ENCODE data around the gene FAM20C. TPM values are rescaled to one million over a fixed set of nuclear protein-coding genes. Genes with fewer than 3 reads are reported as not detected.

Gene FAM20C
- total and polyA plus RNA-seq, 2 of the 8 experiments (the other 6 are each of a cell fraction or from before 2014, with no cell fraction given): 9.5 to 34.8 TPM

GRCh38 chr7:247636-248035 lies 55.3 kb downstream of the FAM20C start:
- no peak for DNase-seq (ENCODE audit: low read depth in 1 of 2, low spot score in 2 of 2)
- no peak overlapping the region for H2BK5ac ChIP-seq (ENCODE audit: low read depth, low read length)
- peaks cover 0 to 16% (median 4%) of the 10 kb centered on the region in 4 experiments; a peak in 4 of 8 replicates for H3K36me3 ChIP-seq (ENCODE audit: control insufficient read depth in 2 of 4, insufficient read depth in 4 of 4, low read length in 3 of 4)
- no peak overlapping the region for H2BK12ac ChIP-seq (ENCODE audit: low read depth, low read length)
- 88% methylated on average over 16 of the region's 16 CpGs; no CpG with 5 or more reads in 1 of the 2 experiments for WGBS, 2 experiments (ENCODE audit: extremely low coverage in 1 of 2, insufficient coverage in 1 of 2, insufficient read length in 1 of 2, insufficient replicate concordance in 2 of 2, low coverage in 1 of 2, low lambda C conversion rate in 2 of 2, missing lambda C conversion rate in 1 of 2)
- H3K4ac ChIP-seq (replicated peaks; ENCODE audit: insufficient read length, low read depth, low read length): no peak overlapping the region
- H4K20me1 ChIP-seq (replicated peaks in 1 of 2; ENCODE audit: control insufficient read depth in 1 of 2, insufficient read depth in 2 of 2, low read length in 2 of 2): peaks cover 2 to 3% of the 10 kb centered on the region in 2 experiments
- no peaks in the 10 kb centered on the region for H3K4me1 ChIP-seq (replicated peaks in 1 of 4; ENCODE audit: control insufficient read depth in 3 of 4, insufficient read depth in 4 of 4, low read length in 3 of 4)
- no peaks in the 10 kb centered on the region for H3K23me2 ChIP-seq (ENCODE audit: low read depth, low read length)
- no peak overlapping the region for H4K5ac ChIP-seq (ENCODE audit: insufficient read length, low read depth, low read length)
- no peak overlapping the region for H3K4me2 ChIP-seq (ENCODE audit: insufficient read depth in 1 of 2, low read depth in 2 of 2, low read length in 2 of 2)
- POLR2A ChIA-PET (ENCODE audit: partially characterized antibody): no interaction called here
- H3K14ac ChIP-seq (ENCODE audit: insufficient read length): no peak overlapping the region
- no peaks in the 10 kb centered on the region for H3K27me3 ChIP-seq (replicated peaks in 1 of 4; ENCODE audit: control insufficient read depth in 3 of 4, extremely low read depth in 1 of 4, insufficient read depth in 3 of 4, low read length in 3 of 4)
- no peak overlapping the region for H2BK15ac ChIP-seq (ENCODE audit: low read length)
- no peaks in the 10 kb centered on the region for H3K79me2 ChIP-seq (ENCODE audit: control insufficient read depth in 1 of 2, insufficient read depth in 2 of 2, low read length in 2 of 2)
- no peak overlapping the region for H2BK20ac ChIP-seq (ENCODE audit: low read length)
- H4K91ac ChIP-seq (replicated peaks; ENCODE audit: insufficient read length, low read length): no peak overlapping the region
- TF ChIP-seq ATF2 (IDR thresholded peaks at IDR 0.05; ENCODE audit: low read length): no peak
- no peak for TF ChIP-seq SP2 (IDR thresholded peaks at IDR 0.05; ENCODE audit: low read length)
- no peak for TF ChIP-seq KDM1A (IDR thresholded peaks at IDR 0.05; ENCODE audit: borderline replicate concordance, low read length)
- no peak for TF ChIP-seq SIN3A (conservative IDR thresholded peaks at IDR 0.05 in 1 of 2, IDR thresholded peaks at IDR 0.05 in 1 of 2; ENCODE audit: low read depth in 1 of 2, low read length in 2 of 2)
- no peak for TF ChIP-seq POLR2A (IDR thresholded peaks at IDR 0.05; ENCODE audit: control extremely low read depth in 1 of 2, low read depth in 2 of 2, low read length in 2 of 2)
- no peak for TF ChIP-seq SAP30 (IDR thresholded peaks at IDR 0.05; ENCODE audit: insufficient read depth, insufficient replicate concordance, low read length)
- TF ChIP-seq MAFK (IDR thresholded peaks at IDR 0.05; ENCODE audit: low read depth, low read length): no peak
- TF ChIP-seq RNF2 (IDR thresholded peaks at IDR 0.05; ENCODE audit: borderline replicate concordance, low read depth, low read length, missing control alignments, poor library complexity, severe bottlenecking): no peak
- no peaks in the 10 kb centered on the region for H3K79me1 ChIP-seq (ENCODE audit: low read depth, low read length)
- H3K9ac ChIP-seq (replicated peaks in 1 of 4; ENCODE audit: extremely low read depth in 1 of 4, low read depth in 3 of 4, low read length in 3 of 4): no peak overlapping the region
- no peak overlapping the region for H2AK5ac ChIP-seq (ENCODE audit: low read depth, low read length)
- H3K23ac ChIP-seq (ENCODE audit: insufficient read length): no peak overlapping the region
- peaks cover 0 to 4% of the 10 kb centered on the region in 2 experiments; a peak in 1 of 4 replicates for H3K9me3 ChIP-seq (ENCODE audit: insufficient read depth in 2 of 2, low read depth in 1 of 2, low read length in 1 of 2)
- no peak overlapping the region for H2AFZ ChIP-seq (ENCODE audit: low read length)
- CTCF ChIA-PET (ENCODE audit: partially characterized antibody): no interaction called here
- H4K8ac ChIP-seq (ENCODE audit: extremely low read depth, insufficient read depth, low read length): no peak overlapping the region
- no peak overlapping the region for H3K27ac ChIP-seq (ENCODE audit: low read depth, low read length)
- no peak overlapping the region for H2BK120ac ChIP-seq (replicated peaks; ENCODE audit: low read depth, low read length)
- no peak overlapping the region for H3K18ac ChIP-seq (ENCODE audit: extremely low read depth, low read length)
- no peak overlapping the region for H3K56ac ChIP-seq (replicated peaks; ENCODE audit: insufficient read length, low read depth, low read length)
- FAIRE-seq: no peak
- H3K4me3 ChIP-seq (ENCODE audit: extremely low read depth in 1 of 4, insufficient read depth in 2 of 4, low read depth in 3 of 4, low read length in 4 of 4): no peak overlapping the region
